Spleen (tissue), 7 donors: ENCODE data around the gene DCAF6.

Experiments
- POLR2A ChIP-seq, 3 donors: fragments of 450-650 bp; IDR thresholded peaks; one replicate each; pipeline ENCODE4 v1.5.1; 2017; ENCODE audit warnings: antibody characterized with exemption in 3 of 3, mild to moderate bottlenecking in 1 of 3
- POLR2AphosphoS5 ChIP-seq, 3 donors: sonication (generic); formaldehyde crosslinking; IDR thresholded peaks; one replicate each; pipeline ENCODE4 v1.5.1; 2017; ENCODE audit warnings: antibody characterized with exemption in 3 of 3
- TF ChIP-seq, protein P1 (sequence below), 11 experiments: fragments of 200-600 bp in 7 of 11; fragments of 450-650 bp in 4 of 11; sonication (generic) in 4 of 11; IDR thresholded peaks in 8 of 11; conservative IDR thresholded peaks in 3 of 11; 1 replicate in 7 of 11; 2 replicates in 4 of 11; pipeline versions ENCODE4 v1.4.0 to v1.8.0; 2016 to 2021; ENCODE audit warnings: antibody characterized with exemption in 11 of 11, inconsistent platforms in 4 of 11, mild to moderate bottlenecking in 1 of 11
- donor health status: DM: no; HTN: no; CAD: no; lungs with moderate emphysema.
- donor health status: DM: no; HTN: no; CAD: no.
- donor health status: DM: no; HTN: no; CAD: no.

DNA sequence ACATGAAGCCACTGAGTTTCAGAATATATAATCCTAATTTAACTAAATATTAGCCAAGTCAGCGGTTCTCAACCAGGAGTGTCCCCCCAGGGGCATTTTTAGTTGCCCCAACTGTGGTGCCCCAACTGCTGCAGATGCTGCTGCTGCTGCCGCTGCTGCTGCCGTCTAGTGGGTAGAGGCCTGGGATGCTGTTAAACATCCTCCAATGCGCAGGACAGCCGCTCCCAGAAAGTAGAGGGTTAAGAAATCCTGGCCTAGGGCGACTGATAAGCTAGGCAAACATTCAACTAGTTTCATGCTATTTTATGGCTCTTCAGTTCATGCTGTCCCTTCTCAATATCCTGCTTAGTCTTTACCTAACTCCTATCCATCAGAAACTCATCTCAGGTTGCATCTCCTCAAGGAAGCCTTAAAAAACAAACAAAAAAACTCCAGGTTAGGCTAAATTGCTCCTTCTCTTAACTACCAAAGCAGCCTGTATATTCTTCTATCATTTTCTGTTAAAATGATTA lies 9.9 kb upstream of the DCAF6 start:
- no peak for TF ChIP-seq POLR2AphosphoS5 (IDR thresholded peaks at IDR 0.05)
- TF ChIP-seq, protein P1, sequence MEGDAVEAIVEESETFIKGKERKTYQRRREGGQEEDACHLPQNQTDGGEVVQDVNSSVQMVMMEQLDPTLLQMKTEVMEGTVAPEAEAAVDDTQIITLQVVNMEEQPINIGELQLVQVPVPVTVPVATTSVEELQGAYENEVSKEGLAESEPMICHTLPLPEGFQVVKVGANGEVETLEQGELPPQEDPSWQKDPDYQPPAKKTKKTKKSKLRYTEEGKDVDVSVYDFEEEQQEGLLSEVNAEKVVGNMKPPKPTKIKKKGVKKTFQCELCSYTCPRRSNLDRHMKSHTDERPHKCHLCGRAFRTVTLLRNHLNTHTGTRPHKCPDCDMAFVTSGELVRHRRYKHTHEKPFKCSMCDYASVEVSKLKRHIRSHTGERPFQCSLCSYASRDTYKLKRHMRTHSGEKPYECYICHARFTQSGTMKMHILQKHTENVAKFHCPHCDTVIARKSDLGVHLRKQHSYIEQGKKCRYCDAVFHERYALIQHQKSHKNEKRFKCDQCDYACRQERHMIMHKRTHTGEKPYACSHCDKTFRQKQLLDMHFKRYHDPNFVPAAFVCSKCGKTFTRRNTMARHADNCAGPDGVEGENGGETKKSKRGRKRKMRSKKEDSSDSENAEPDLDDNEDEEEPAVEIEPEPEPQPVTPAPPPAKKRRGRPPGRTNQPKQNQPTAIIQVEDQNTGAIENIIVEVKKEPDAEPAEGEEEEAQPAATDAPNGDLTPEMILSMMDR (IDR thresholded peaks at IDR 0.05 in 8 of 11, conservative IDR thresholded peaks at IDR 0.05 in 3 of 11) = no peak
- TF ChIP-seq POLR2A (IDR thresholded peaks at IDR 0.05) = no peak
